ENCODE results near the gene CENPP.

Gene CENPP

GRCh38 chr9:92640398-92641091, 314.8 kb downstream of the CENPP start:
- no peak for DNase-seq (ENCODE audit: extremely low spot score)
- ChIA-PET POLR2A (no interaction called here), CTCF (interaction anchor here (1.0 kb wide), 1 partner anchor 500 kb away, joined by 4 read pairs; no protein-coding TSS in a partner anchor)
- no peak for TF ChIP-seq CTCF (IDR thresholded peaks at IDR 0.05; ENCODE audit: control extremely low read depth, extremely low read depth, low read depth, missing control alignments)

GRCh38 chr9:92641092-92641809, 315.5 kb downstream of the CENPP start:
- DNase-seq (ENCODE audit: extremely low spot score) = no peak
- ChIA-PET CTCF (interaction anchor here (0.7 kb wide), 1 partner anchor 503 kb away, joined by 3 read pairs; no protein-coding TSS in a partner anchor), POLR2A (no interaction called here)
- TF ChIP-seq CTCF (IDR thresholded peaks at IDR 0.05; ENCODE audit: control extremely low read depth, extremely low read depth, low read depth, missing control alignments) = no peak

- no peak for DNase-seq (ENCODE audit: extremely low spot score)
- TF ChIP-seq CTCF (IDR thresholded peaks at IDR 0.05; ENCODE audit: control extremely low read depth, extremely low read depth, low read depth, missing control alignments) = no peak
- CTCF ChIA-PET = interaction anchor here (0.7 kb wide), 1 partner anchor 504 kb away, joined by 3 read pairs; no protein-coding TSS in a partner anchor
- POLR2A ChIA-PET = no interaction called here
Measured at GRCh38 chr9:92642041-92642451, 316.3 kb downstream of the CENPP start.

GRCh38 chr9:92642564-92642963, 316.8 kb downstream of the CENPP start:
- ChIA-PET CTCF (no interaction called here), POLR2A (no interaction called here)
- no peak for DNase-seq (ENCODE audit: extremely low spot score)
- no peak for TF ChIP-seq CTCF (IDR thresholded peaks at IDR 0.05; ENCODE audit: control extremely low read depth, extremely low read depth, low read depth, missing control alignments)

- no peak for TF ChIP-seq CTCF (IDR thresholded peaks at IDR 0.05; ENCODE audit: control extremely low read depth, extremely low read depth, low read depth, missing control alignments)
- POLR2A ChIA-PET = interaction anchor here (0.6 kb wide), 1 partner anchor 353 kb away, joined by 3 read pairs; no protein-coding TSS in a partner anchor
- no peak for DNase-seq (ENCODE audit: extremely low spot score)
- CTCF ChIA-PET = interaction anchor here (2.3 kb wide), 1 partner anchor 19 kb away, joined by 7 read pairs; no protein-coding TSS in a partner anchor
Measured at GRCh38 chr9:92644278-92644677, 318.5 kb downstream of the CENPP start.

- CTCF ChIA-PET = interaction anchor here (1.0 to 2.3 kb wide), 2 partner anchors 10 to 19 kb away, joined by 5 to 7 read pairs; no protein-coding TSS in a partner anchor
- no peak for DNase-seq (ENCODE audit: extremely low spot score)
- POLR2A ChIA-PET = no interaction called here
Measured at GRCh38 chr9:92645041-92645440, 319.3 kb downstream of the CENPP start.

More at GRCh38 chr9:92645041-92645440, 319.3 kb downstream of the CENPP start:
- no peak for TF ChIP-seq CTCF (IDR thresholded peaks at IDR 0.05; ENCODE audit: control extremely low read depth, extremely low read depth, low read depth, missing control alignments)
